ENCODE results near the gene DYSF.

DYSF gene

DNA sequence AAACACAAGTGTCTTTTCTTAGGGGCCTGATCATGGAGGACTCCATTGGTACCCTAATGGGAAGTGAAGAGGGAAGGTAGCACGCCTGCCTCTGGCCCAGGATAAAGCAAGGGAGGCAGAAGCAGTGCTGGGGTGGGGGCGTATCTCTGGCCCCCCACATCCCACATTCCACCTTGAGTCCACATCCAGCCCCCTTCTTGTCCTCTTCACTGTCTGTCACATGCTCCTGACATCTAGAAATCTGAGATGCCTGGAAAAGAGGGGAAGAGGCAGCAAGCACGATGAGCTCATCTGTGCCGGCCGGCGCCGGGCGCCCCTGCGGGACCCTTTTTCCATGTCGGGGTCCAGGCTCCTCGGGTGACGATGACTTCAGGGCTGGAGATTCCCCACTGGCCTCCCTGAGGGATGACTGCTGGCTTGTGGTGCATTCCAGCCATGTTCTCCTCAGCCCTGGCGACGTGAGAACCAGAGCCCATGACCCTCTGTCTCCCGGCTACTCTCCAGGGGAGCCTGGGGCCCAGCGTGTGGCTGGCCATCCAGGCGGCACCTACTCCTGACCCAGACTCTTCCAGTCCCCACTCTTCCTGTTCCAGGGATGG is 277.5 kb downstream of the DYSF start:
- DNase-seq (ENCODE audit: low read depth, low spot score), result no peak
- H3K27ac ChIP-seq, result no peak overlapping the region

DNA sequence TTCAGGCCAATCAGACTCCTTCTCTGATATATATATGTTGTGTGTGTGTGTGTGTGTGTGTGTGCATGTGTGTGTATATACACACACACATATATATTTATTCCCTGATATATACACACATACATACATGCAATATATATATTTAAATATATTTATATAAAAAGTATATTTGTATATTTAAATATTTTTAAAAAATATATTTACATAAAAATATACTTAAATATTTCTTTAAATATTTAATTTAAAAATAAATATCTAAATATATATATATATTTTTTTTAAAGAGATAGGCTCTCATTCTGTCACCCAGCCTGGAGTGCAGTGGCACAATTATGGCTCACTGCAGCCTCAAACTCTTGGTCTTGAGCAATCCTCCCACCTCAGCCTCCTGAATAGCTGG is 281.3 kb downstream of the DYSF start:
- no peak for DNase-seq (ENCODE audit: low read depth, low spot score)
- no peak overlapping the region for H3K27ac ChIP-seq

DNA sequence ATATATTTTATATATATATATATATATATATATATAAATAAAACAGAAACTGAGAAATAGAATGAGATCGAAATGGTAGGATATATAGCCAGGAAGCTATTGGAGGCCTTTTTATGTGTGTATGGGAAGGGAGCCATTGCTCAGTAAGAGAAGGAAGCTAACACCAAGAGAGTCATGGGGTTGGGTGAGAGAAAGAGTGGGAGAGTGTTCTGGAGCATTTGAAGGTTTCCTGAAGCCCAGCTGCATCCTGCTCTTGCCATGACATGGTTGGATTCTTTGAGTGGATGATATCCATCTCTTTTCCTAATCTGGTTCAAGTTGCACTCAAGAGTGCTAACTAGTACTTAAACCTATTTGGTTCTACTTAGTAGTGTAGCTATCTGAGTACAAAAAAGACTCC is 282.3 kb downstream of the DYSF start:
- DNase-seq (ENCODE audit: low read depth, low spot score), result no peak

More for the DNA sequence above, 282.3 kb downstream of the DYSF start:
- H3K27ac ChIP-seq, result no peak overlapping the region

Measured in epithelial cell of prostate (primary cell).